ENCODE measurements around the gene AP3M1. TPM values are rescaled to one million over a fixed set of nuclear protein-coding genes. Genes with fewer than 3 reads are reported as not detected.
A peak's percentile ranks its signal among the peaks of the same experiment; 100 is the strongest.
"Not testable (repeated sequence)": the region's sequence is repeated elsewhere in the genome, so short reads cannot be mapped to it uniquely, and the experiment has no call there.

AP3M1 gene
- total RNA-seq, 1 experiment from 2014 or later = 27.8 TPM

GRCh38 chr10:74146980-74147379 is 3.6 kb downstream of the AP3M1 start:
- DNase-seq; H3K4me3 ChIP-seq (ENCODE audit: insufficient read depth, low read depth, low read length): not testable (repeated sequence)

GRCh38 chr10:74145133-74145532 is 5.5 kb downstream of the AP3M1 start:
- no peak for DNase-seq
- Histone ChIP-seq H3K27me3 (ENCODE audit: control insufficient read depth, insufficient read depth, low read length) (no peaks in the 10 kb centered on the region), H3K4me3 (ENCODE audit: insufficient read depth, low read depth, low read length) (no peak overlapping the region), H3K36me3 (replicated peaks; ENCODE audit: control insufficient read depth, insufficient read depth, low read length) (no peaks in the 10 kb centered on the region; the same call in 1 of the 2 replicates)

More at GRCh38 chr10:74146980-74147379, 3.6 kb downstream of the AP3M1 start:
- not testable (repeated sequence) for H3K27me3 ChIP-seq (ENCODE audit: control insufficient read depth, insufficient read depth, low read length); H3K36me3 ChIP-seq (replicated peaks; ENCODE audit: control insufficient read depth, insufficient read depth, low read length)

GRCh38 chr10:74140553-74140952 is 10.1 kb downstream of the AP3M1 start:
- Histone ChIP-seq H3K36me3 (replicated peaks; ENCODE audit: control insufficient read depth, insufficient read depth, low read length) (peaks cover 2% of the 10 kb centered on the region), H3K27me3 (ENCODE audit: control insufficient read depth, insufficient read depth, low read length) (no peaks in the 10 kb centered on the region), H3K4me3 (ENCODE audit: insufficient read depth, low read depth, low read length) (no peak overlapping the region)
- DNase-seq = no peak

- Histone ChIP-seq H3K4me3 (ENCODE audit: insufficient read depth, low read depth, low read length) (no peak overlapping the region), H3K27me3 (ENCODE audit: control insufficient read depth, insufficient read depth, low read length) (no peaks in the 10 kb centered on the region), H3K36me3 (replicated peaks; ENCODE audit: control insufficient read depth, insufficient read depth, low read length) (peaks cover 2% of the 10 kb centered on the region)
- peak; percentile 39 for DNase-seq
Measured at GRCh38 chr10:74139981-74140380, 10.6 kb downstream of the AP3M1 start.

GRCh38 chr10:74138596-74138995 is 12.0 kb downstream of the AP3M1 start:
- not testable (repeated sequence) for H3K27me3 ChIP-seq (ENCODE audit: control insufficient read depth, insufficient read depth, low read length); DNase-seq; H3K4me3 ChIP-seq (ENCODE audit: insufficient read depth, low read depth, low read length); H3K36me3 ChIP-seq (replicated peaks; ENCODE audit: control insufficient read depth, insufficient read depth, low read length)

- DNase-seq = peak; percentile 30
- no peak overlapping the region for H3K4me3 ChIP-seq (ENCODE audit: insufficient read depth, low read depth, low read length)
- no peaks in the 10 kb centered on the region for H3K27me3 ChIP-seq (ENCODE audit: control insufficient read depth, insufficient read depth, low read length)
- H3K36me3 ChIP-seq (replicated peaks; ENCODE audit: control insufficient read depth, insufficient read depth, low read length) = peaks cover 5% of the 10 kb centered on the region
Measured at GRCh38 chr10:74137992-74138391, 12.6 kb downstream of the AP3M1 start.

GRCh38 chr10:74135452-74135851 is 15.2 kb downstream of the AP3M1 start:
- no peak overlapping the region for H3K4me3 ChIP-seq (ENCODE audit: insufficient read depth, low read depth, low read length)
- H3K36me3 ChIP-seq (replicated peaks; ENCODE audit: control insufficient read depth, insufficient read depth, low read length) = peaks cover 5% of the 10 kb centered on the region
- no peaks in the 10 kb centered on the region for H3K27me3 ChIP-seq (ENCODE audit: control insufficient read depth, insufficient read depth, low read length)
- DNase-seq = no peak

GRCh38 chr10:74133923-74134820 is 16.5 kb downstream of the AP3M1 start:
- Histone ChIP-seq H3K27me3 (ENCODE audit: control insufficient read depth, insufficient read depth, low read length) (no peaks in the 10 kb centered on the region), H3K36me3 (replicated peaks; ENCODE audit: control insufficient read depth, insufficient read depth, low read length) (peaks cover 8% of the 10 kb centered on the region), H3K4me3 (ENCODE audit: insufficient read depth, low read depth, low read length) (no peak overlapping the region)
- no peak for DNase-seq

- Histone ChIP-seq H3K4me3 (ENCODE audit: insufficient read depth, low read depth, low read length) (no peak overlapping the region), H3K27me3 (ENCODE audit: control insufficient read depth, insufficient read depth, low read length) (no peaks in the 10 kb centered on the region), H3K36me3 (replicated peaks; ENCODE audit: control insufficient read depth, insufficient read depth, low read length) (peaks cover 22% of the 10 kb centered on the region)
- no peak for DNase-seq
Measured at GRCh38 chr10:74123081-74123480, 27.5 kb downstream of the AP3M1 start.

GRCh38 chr10:74122060-74122459 is 28.6 kb downstream of the AP3M1 start:
- peaks cover 29% of the 10 kb centered on the region for H3K36me3 ChIP-seq (replicated peaks; ENCODE audit: control insufficient read depth, insufficient read depth, low read length)
- no peaks in the 10 kb centered on the region for H3K27me3 ChIP-seq (ENCODE audit: control insufficient read depth, insufficient read depth, low read length)
- H3K4me3 ChIP-seq (ENCODE audit: insufficient read depth, low read depth, low read length) = no peak overlapping the region
- DNase-seq = no peak

- Histone ChIP-seq H3K4me3 (ENCODE audit: insufficient read depth, low read depth, low read length) (no peak overlapping the region), H3K27me3 (ENCODE audit: control insufficient read depth, insufficient read depth, low read length) (no peaks in the 10 kb centered on the region), H3K36me3 (replicated peaks; ENCODE audit: control insufficient read depth, insufficient read depth, low read length) (peaks cover 29% of the 10 kb centered on the region)
- DNase-seq = no peak
Measured at GRCh38 chr10:74121368-74121767, 29.3 kb downstream of the AP3M1 start.

- peaks cover 29% of the 10 kb centered on the region for H3K36me3 ChIP-seq (replicated peaks; ENCODE audit: control insufficient read depth, insufficient read depth, low read length)
- no peaks in the 10 kb centered on the region for H3K27me3 ChIP-seq (ENCODE audit: control insufficient read depth, insufficient read depth, low read length)
- H3K4me3 ChIP-seq (ENCODE audit: insufficient read depth, low read depth, low read length) = no peak overlapping the region
- DNase-seq = no peak
Measured at GRCh38 chr10:74120911-74121310, 29.7 kb downstream of the AP3M1 start.

- Histone ChIP-seq H3K27me3 (ENCODE audit: control insufficient read depth, insufficient read depth, low read length) (no peaks in the 10 kb centered on the region), H3K36me3 (replicated peaks; ENCODE audit: control insufficient read depth, insufficient read depth, low read length) (peaks cover 42% of the 10 kb centered on the region), H3K4me3 (ENCODE audit: insufficient read depth, low read depth, low read length) (no peak overlapping the region)
- no peak for DNase-seq
Measured at GRCh38 chr10:74118804-74119203, 31.8 kb downstream of the AP3M1 start.

- no peak for DNase-seq
- Histone ChIP-seq H3K27me3 (ENCODE audit: control insufficient read depth, insufficient read depth, low read length) (no peaks in the 10 kb centered on the region), H3K36me3 (replicated peaks; ENCODE audit: control insufficient read depth, insufficient read depth, low read length) (peaks cover 51% of the 10 kb centered on the region), H3K4me3 (ENCODE audit: insufficient read depth, low read depth, low read length) (no peak overlapping the region)
Measured at GRCh38 chr10:74117738-74118137, 32.9 kb downstream of the AP3M1 start.

GRCh38 chr10:74114041-74114448 is 36.6 kb downstream of the AP3M1 start:
- Histone ChIP-seq H3K4me3 (ENCODE audit: insufficient read depth, low read depth, low read length) (no peak overlapping the region), H3K27me3 (ENCODE audit: control insufficient read depth, insufficient read depth, low read length) (no peaks in the 10 kb centered on the region), H3K36me3 (replicated peaks; ENCODE audit: control insufficient read depth, insufficient read depth, low read length) (peaks cover 78% of the 10 kb centered on the region)
- DNase-seq = no peak
